Measurements from ENCODE around the gene SLC22A7. TPM values are rescaled to one million over a fixed set of nuclear protein-coding genes. Genes with fewer than 3 reads are reported as not detected.
A peak's percentile ranks its signal among the peaks of the same experiment; 100 is the strongest.

The SLC22A7 gene
- total and polyA plus RNA-seq, 2 experiments from 2014 or later = 0.31 TPM; not detected in 1

DNA sequence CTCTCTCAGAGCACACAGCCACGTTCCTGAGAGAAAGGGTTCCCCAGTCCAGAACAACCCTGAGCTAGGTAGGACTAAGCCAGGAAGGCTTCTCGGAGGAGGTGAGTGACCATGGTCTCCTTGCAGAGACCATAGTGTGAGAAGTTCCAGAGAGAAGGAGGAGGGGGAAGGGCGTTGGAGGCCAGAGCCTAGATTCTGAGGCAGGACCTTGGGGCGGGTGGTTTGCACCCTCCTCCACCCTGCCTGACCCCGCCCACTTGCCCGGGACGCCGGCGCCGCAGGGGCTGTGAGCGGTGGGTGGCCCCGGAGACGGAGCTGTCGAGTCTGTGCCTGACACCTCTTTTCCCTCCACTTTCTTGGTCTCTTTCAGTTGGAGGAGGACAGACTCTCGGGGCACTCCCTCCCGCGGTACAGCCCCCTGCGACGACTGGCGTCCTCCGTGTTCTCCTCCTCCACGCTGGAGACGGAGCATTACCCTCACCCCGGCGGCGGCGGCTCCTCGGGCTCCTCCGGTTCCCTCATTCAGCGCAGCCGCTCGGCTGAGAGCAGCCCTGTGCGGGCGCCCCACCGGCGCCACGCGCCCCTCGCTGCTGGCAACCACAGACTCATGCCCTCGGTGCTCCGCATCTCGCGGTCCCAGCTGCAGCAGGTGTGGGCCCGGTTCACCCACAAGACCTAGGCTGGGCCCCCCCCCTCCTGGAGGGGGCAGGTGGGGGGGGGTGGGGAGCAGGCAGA, 28.6 kb upstream of the SLC22A7 start:
- Mint-ChIP-seq H3K36me3 (ENCODE audit: low read depth) (no peaks in the 10 kb centered on the region), H3K27ac (no peak overlapping the region), H3K4me1 (peaks cover 37% of the 10 kb centered on the region), H3K4me3 (peak overlapping the region; percentile 64), H3K27me3 (ENCODE audit: insufficient read depth, low read depth, poor library complexity) (peaks cover 48% of the 10 kb centered on the region), H3K9me3 (no peaks in the 10 kb centered on the region)
- H3K4me3 ChIP-seq = peak overlapping the region; percentile 52
- H3F3A ChIP-seq (replicated peaks; ENCODE audit: low read depth) = no peaks in the 10 kb centered on the region
- DNase-seq (ENCODE audit: low spot score) (peak; percentile 47), ATAC-seq (peak; percentile 64)
- H3K27ac ChIP-seq (ENCODE audit: low read depth) = no peak overlapping the region
- peaks cover 63% of the 10 kb centered on the region for H3K27me3 ChIP-seq (ENCODE audit: insufficient read depth)
- no peaks in the 10 kb centered on the region for H3K79me2 ChIP-seq (replicated peaks; ENCODE audit: insufficient read depth)
- peak overlapping the region; percentile 84 for H3K4me2 ChIP-seq
- H4K20me1 ChIP-seq (replicated peaks; ENCODE audit: insufficient read depth) = no peaks in the 10 kb centered on the region
- H3K9me2 ChIP-seq (ENCODE audit: insufficient read depth) = no peaks in the 10 kb centered on the region
- TF ChIP-seq STAT1 (IDR thresholded peaks at IDR 0.05; ENCODE audit: unreplicated experiment) = no peak
- TF ChIP-seq CREB1 (CRISPR knock-in tag; IDR thresholded peaks at IDR 0.05; ENCODE audit: low read depth) = no peak
- TF ChIP-seq EZH2 (IDR thresholded peaks at IDR 0.05; ENCODE audit: low read depth, unreplicated experiment) = no peak
- TF ChIP-seq, protein P1, sequence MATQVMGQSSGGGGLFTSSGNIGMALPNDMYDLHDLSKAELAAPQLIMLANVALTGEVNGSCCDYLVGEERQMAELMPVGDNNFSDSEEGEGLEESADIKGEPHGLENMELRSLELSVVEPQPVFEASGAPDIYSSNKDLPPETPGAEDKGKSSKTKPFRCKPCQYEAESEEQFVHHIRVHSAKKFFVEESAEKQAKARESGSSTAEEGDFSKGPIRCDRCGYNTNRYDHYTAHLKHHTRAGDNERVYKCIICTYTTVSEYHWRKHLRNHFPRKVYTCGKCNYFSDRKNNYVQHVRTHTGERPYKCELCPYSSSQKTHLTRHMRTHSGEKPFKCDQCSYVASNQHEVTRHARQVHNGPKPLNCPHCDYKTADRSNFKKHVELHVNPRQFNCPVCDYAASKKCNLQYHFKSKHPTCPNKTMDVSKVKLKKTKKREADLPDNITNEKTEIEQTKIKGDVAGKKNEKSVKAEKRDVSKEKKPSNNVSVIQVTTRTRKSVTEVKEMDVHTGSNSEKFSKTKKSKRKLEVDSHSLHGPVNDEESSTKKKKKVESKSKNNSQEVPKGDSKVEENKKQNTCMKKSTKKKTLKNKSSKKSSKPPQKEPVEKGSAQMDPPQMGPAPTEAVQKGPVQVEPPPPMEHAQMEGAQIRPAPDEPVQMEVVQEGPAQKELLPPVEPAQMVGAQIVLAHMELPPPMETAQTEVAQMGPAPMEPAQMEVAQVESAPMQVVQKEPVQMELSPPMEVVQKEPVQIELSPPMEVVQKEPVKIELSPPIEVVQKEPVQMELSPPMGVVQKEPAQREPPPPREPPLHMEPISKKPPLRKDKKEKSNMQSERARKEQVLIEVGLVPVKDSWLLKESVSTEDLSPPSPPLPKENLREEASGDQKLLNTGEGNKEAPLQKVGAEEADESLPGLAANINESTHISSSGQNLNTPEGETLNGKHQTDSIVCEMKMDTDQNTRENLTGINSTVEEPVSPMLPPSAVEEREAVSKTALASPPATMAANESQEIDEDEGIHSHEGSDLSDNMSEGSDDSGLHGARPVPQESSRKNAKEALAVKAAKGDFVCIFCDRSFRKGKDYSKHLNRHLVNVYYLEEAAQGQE (IDR thresholded peaks at IDR 0.05; ENCODE audit: unreplicated experiment) = no peak
- TF ChIP-seq NANOG (IDR thresholded peaks at IDR 0.05; ENCODE audit: borderline replicate concordance) = no peak
- no peak for TF ChIP-seq JUNB (IDR thresholded peaks at IDR 0.05; ENCODE audit: unreplicated experiment)
- TF ChIP-seq ZNF114 (CRISPR knock-in tag; IDR thresholded peaks at IDR 0.05) = no peak
- TF ChIP-seq, protein P2, sequence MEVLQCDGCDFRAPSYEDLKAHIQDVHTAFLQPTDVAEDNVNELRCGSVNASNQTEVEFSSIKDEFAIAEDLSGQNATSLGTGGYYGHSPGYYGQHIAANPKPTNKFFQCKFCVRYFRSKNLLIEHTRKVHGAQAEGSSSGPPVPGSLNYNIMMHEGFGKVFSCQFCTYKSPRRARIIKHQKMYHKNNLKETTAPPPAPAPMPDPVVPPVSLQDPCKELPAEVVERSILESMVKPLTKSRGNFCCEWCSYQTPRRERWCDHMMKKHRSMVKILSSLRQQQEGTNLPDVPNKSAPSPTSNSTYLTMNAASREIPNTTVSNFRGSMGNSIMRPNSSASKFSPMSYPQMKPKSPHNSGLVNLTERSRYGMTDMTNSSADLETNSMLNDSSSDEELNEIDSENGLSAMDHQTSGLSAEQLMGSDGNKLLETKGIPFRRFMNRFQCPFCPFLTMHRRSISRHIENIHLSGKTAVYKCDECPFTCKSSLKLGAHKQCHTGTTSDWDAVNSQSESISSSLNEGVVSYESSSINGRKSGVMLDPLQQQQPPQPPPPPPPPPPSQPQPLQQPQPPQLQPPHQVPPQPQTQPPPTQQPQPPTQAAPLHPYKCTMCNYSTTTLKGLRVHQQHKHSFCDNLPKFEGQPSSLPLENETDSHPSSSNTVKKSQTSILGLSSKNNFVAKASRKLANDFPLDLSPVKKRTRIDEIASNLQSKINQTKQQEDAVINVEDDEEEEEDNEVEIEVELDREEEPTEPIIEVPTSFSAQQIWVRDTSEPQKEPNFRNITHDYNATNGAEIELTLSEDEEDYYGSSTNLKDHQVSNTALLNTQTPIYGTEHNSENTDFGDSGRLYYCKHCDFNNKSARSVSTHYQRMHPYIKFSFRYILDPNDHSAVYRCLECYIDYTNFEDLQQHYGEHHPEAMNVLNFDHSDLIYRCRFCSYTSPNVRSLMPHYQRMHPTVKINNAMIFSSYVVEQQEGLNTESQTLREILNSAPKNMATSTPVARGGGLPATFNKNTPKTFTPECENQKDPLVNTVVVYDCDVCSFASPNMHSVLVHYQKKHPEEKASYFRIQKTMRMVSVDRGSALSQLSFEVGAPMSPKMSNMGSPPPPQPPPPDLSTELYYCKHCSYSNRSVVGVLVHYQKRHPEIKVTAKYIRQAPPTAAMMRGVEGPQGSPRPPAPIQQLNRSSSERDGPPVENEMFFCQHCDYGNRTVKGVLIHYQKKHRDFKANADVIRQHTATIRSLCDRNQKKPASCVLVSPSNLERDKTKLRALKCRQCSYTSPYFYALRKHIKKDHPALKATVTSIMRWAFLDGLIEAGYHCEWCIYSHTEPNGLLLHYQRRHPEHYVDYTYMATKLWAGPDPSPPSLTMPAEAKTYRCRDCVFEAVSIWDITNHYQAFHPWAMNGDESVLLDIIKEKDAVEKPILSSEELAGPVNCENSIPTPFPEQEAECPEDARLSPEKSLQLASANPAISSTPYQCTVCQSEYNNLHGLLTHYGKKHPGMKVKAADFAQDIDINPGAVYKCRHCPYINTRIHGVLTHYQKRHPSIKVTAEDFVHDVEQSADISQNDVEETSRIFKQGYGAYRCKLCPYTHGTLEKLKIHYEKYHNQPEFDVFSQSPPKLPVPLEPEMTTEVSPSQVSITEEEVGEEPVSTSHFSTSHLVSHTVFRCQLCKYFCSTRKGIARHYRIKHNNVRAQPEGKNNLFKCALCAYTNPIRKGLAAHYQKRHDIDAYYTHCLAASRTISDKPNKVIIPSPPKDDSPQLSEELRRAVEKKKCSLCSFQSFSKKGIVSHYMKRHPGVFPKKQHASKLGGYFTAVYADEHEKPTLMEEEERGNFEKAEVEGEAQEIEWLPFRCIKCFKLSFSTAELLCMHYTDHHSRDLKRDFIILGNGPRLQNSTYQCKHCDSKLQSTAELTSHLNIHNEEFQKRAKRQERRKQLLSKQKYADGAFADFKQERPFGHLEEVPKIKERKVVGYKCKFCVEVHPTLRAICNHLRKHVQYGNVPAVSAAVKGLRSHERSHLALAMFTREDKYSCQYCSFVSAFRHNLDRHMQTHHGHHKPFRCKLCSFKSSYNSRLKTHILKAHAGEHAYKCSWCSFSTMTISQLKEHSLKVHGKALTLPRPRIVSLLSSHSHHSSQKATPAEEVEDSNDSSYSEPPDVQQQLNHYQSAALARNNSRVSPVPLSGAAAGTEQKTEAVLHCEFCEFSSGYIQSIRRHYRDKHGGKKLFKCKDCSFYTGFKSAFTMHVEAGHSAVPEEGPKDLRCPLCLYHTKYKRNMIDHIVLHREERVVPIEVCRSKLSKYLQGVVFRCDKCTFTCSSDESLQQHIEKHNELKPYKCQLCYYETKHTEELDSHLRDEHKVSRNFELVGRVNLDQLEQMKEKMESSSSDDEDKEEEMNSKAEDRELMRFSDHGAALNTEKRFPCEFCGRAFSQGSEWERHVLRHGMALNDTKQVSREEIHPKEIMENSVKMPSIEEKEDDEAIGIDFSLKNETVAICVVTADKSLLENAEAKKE (CRISPR knock-in tag; IDR thresholded peaks at IDR 0.05) = no peak
- TF ChIP-seq ZNF331 (CRISPR knock-in tag; IDR thresholded peaks at IDR 0.05; ENCODE audit: low read depth) = no peak
- TF ChIP-seq, protein P3, sequence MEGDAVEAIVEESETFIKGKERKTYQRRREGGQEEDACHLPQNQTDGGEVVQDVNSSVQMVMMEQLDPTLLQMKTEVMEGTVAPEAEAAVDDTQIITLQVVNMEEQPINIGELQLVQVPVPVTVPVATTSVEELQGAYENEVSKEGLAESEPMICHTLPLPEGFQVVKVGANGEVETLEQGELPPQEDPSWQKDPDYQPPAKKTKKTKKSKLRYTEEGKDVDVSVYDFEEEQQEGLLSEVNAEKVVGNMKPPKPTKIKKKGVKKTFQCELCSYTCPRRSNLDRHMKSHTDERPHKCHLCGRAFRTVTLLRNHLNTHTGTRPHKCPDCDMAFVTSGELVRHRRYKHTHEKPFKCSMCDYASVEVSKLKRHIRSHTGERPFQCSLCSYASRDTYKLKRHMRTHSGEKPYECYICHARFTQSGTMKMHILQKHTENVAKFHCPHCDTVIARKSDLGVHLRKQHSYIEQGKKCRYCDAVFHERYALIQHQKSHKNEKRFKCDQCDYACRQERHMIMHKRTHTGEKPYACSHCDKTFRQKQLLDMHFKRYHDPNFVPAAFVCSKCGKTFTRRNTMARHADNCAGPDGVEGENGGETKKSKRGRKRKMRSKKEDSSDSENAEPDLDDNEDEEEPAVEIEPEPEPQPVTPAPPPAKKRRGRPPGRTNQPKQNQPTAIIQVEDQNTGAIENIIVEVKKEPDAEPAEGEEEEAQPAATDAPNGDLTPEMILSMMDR (conservative IDR thresholded peaks at IDR 0.05; ENCODE audit: low read depth in 2 of 2) = no peak
- TF ChIP-seq EZH2phosphoT487 (IDR thresholded peaks at IDR 0.05; ENCODE audit: unreplicated experiment) = no peak
- TF ChIP-seq, protein P4, sequence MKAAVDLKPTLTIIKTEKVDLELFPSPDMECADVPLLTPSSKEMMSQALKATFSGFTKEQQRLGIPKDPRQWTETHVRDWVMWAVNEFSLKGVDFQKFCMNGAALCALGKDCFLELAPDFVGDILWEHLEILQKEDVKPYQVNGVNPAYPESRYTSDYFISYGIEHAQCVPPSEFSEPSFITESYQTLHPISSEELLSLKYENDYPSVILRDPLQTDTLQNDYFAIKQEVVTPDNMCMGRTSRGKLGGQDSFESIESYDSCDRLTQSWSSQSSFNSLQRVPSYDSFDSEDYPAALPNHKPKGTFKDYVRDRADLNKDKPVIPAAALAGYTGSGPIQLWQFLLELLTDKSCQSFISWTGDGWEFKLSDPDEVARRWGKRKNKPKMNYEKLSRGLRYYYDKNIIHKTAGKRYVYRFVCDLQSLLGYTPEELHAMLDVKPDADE (IDR thresholded peaks at IDR 0.05) = no peak
- TF ChIP-seq POLR2AphosphoS5 (IDR thresholded peaks at IDR 0.05; ENCODE audit: low read depth) = no peak
- no peaks in the 10 kb centered on the region for H3K36me3 ChIP-seq (ENCODE audit: insufficient read depth)
- H3K4me1 ChIP-seq (ENCODE audit: insufficient read depth) = peaks cover 14% of the 10 kb centered on the region
- peak overlapping the region; percentile 84 for H2AFZ ChIP-seq
